HG02623 (cell line): Measurements from ENCODE around the gene ZRANB1.

Experiments
- ATAC-seq: cut with Tn5 transposase; IDR thresholded peaks from one replicate; pipeline ENCODE4 v1.9.1; 2021; ENCODE audit warnings: moderate library complexity; ENCODE audit not compliant: unreplicated experiment

ZRANB1 gene

GRCh38 chr10:125004571-125005311 lies 62.8 kb downstream of the ZRANB1 start:
- no peak for ATAC-seq

GRCh38 chr10:125005312-125006187 lies 63.6 kb downstream of the ZRANB1 start:
- ATAC-seq = no peak

GRCh38 chr10:125006188-125006680 lies 64.3 kb downstream of the ZRANB1 start:
- ATAC-seq = no peak

GRCh38 chr10:125006921-125007426 lies 65.1 kb downstream of the ZRANB1 start:
- no peak for ATAC-seq

- ATAC-seq = no peak
These were observed 65.5 kb downstream of the ZRANB1 start for GRCh38 chr10:125007436-125007835.

- ATAC-seq = no peak
These were observed 67.0 kb downstream of the ZRANB1 start for GRCh38 chr10:125008689-125009638.

GRCh38 chr10:125009661-125010161 lies 67.8 kb downstream of the ZRANB1 start:
- no peak for ATAC-seq

- no peak for ATAC-seq
These were observed 68.4 kb downstream of the ZRANB1 start for GRCh38 chr10:125010362-125010761.

- no peak for ATAC-seq
These were observed 69.4 kb downstream of the ZRANB1 start for GRCh38 chr10:125011171-125011925.

GRCh38 chr10:125011926-125012705 lies 70.2 kb downstream of the ZRANB1 start:
- ATAC-seq = no peak

- no peak for ATAC-seq
These were observed 71.1 kb downstream of the ZRANB1 start for GRCh38 chr10:125012851-125013528.

GRCh38 chr10:125013529-125013872 lies 71.6 kb downstream of the ZRANB1 start:
- ATAC-seq = no peak

- no peak for ATAC-seq
These were observed 72.3 kb downstream of the ZRANB1 start for GRCh38 chr10:125014086-125014830.

- no peak for ATAC-seq
These were observed 73.0 kb downstream of the ZRANB1 start for GRCh38 chr10:125014836-125015355.

- no peak for ATAC-seq
These were observed 73.5 kb downstream of the ZRANB1 start for GRCh38 chr10:125015356-125015944.

- no peak for ATAC-seq
These were observed 74.2 kb downstream of the ZRANB1 start for GRCh38 chr10:125016123-125016522.

GRCh38 chr10:125016611-125017202 lies 74.8 kb downstream of the ZRANB1 start:
- ATAC-seq = no peak
